GM21360 (cell line): ENCODE measurements around the gene ACTRT2.

Experiments used
- ATAC-seq: cut with Tn5 transposase; IDR thresholded peaks from one replicate; pipeline ENCODE4 v1.9.1; 2021; ENCODE audit warnings: mild to moderate bottlenecking, moderate library complexity; ENCODE audit not compliant: unreplicated experiment

ACTRT2 gene

DNA sequence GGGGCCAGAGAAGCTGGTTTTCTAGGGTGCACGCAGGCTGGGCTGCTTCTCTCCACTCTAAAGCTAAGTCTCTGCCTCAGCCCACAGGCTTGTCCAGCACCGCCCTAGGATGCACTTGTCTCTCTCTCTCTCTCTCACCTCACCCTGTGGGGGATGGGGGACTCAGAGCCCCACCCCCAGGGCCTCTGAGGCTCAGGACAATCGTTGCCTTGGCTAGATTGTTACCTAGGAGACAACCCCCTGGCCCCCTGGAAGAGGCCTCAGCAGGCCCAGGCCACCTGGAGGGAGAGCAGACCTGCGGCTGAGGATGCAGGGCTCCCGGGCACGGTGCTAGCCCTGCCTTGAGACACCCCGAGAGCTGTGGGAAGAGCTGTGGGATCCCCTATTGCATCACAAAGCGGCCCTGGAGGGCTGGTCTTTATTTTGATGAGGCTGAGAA is at the start of gene ACTRT2:
TSS of gene ACTRT2 (plus strand) at position 235 of the 439 bp plus-strand sequence. CDS start 220 bp downstream, outside the sequence.
- no peak for ATAC-seq

DNA sequence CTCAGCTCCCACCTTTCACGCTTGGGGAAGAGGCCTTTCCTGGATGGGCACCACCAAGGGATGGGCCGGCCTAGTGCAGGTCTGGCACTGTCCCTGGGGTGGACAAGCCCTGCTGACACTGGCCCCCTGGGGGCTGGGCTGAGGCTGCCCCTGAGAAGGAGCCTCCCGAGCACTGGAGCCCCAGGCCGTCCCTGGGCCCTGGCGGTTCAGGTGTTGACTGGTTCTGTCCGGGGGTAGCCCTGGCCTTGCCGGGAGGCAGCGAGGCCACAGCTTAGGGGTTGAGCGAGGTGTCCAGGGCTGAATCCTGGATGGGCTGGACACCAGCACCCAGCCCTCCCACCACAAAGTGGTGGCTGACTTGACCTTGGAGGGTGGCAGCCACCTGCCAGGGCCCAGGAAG is 49.7 kb upstream of the ACTRT2 start:
- no peak for ATAC-seq

DNA sequence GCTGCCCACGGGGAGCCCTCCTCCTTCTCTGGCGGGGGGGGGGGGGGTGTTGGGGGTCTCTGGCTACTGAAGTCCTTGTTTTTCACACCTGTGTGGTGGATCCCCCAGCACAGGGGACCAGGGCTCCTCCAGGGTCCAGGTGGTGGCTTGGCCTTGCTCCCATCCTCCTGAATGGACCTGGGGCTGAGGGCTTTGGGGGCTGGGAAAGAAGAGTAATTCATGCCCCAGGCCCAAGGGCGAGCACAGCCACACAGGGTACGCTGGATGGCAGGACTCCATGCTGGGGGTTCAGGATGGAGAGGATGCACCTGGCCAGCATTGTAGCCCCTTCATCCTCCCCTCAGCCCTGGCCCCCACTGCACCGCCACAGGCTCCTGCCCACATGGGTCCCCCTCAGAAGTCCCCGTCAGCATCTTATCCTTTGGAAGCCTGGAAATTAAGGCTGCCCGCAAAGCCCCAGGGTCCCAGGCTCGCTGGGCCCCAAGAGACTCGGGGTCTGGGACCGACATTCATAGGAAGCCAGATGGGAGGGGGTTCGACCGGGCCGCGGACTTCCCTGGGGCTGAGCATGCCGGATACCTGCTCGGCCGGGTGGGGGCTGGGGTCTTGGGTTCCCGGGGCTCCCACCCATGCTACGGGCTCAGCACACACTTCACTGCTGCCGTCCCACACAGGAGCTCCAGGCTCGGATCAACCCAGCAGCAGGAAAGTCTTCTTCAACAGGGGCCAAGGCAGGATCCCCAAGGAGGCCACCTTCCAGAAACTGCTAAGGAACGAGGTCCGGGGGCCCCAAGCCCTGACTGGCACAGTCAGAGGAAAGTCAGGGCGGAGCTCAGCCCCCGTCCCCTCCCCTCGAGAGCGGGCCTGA is 49.0 kb upstream of the ACTRT2 start:
- ATAC-seq: no peak

DNA sequence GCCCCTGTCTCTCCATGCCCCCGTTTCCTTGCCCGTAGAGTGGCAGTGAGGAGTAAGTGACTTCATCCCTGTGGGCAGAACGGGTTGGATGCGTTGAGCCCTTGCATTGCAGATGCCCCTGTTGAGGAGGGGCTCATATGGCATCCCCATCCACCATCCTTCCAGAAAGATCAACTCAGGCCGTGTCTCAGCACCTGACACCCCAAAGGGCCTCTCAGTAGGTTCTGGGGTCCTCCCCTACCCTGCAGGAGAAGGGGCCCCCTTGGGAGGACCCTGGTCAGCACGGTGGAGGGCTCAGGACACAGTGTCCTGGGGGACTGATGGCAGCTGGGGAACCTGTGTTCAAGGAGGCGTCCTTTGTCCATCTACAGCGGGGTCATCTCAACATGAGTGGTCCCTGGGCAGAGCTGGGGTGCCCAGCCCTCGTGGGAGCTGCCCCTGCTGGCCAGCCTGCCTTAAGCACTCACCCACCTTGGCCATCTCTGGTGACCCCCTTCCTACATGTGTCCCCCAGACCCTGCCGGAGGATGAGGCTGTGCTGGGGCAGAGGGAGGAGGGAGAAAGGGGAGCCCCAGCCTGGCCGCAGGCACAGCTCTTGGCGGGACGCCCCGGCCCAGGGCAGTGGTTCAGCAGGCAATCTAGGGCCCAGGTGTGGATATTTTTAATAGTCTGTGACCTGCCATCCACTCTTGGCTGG is 48.2 kb upstream of the ACTRT2 start:
- ATAC-seq: no peak

DNA sequence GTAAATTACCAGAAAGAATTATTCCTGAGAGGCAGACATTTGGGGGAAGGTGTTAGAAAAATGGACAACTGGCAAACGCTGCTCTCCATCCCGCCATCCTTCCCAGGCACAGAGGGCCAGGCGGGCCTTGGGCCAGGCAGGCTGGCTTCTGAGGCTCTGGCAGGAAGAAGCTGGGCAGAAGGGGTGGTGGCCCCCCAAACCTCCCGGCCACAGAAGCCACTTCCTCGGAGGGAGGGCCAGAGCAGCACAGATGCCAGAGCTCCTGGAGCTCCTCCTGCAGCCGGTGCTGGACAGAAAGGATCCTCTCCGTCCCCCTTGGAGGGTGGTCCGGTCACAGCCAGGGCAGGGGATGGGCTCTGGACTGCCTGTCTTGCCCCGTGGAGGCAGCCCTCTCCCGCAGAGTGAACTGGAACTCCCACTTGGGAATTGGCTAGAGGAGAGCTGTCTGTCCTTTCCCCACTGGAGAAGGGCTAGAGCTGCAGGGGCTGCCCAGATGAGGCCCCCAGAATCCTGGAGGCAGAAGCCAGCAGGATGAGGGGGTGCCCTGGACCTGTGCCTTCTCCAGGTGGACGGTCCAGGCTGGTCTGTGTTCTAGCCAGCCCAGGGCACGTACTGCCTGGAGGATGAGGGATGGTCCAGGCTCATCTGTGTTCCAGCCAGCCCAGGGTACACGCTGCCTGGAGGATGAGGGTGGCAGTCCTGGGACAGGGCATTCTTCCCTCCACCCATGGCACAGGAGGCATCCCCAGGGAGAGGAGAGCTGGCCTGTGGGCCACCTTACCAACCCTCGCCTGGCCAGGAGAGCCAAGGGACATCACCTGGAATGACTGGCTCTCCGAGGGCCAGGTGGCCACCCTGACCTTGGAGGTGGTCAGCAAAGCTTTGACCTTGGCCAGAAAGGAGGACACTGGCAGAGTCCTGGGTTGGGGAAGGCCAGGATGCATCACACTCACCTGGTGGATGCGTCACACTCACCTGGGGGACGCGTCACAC is 47.4 kb upstream of the ACTRT2 start:
- ATAC-seq: no peak

DNA sequence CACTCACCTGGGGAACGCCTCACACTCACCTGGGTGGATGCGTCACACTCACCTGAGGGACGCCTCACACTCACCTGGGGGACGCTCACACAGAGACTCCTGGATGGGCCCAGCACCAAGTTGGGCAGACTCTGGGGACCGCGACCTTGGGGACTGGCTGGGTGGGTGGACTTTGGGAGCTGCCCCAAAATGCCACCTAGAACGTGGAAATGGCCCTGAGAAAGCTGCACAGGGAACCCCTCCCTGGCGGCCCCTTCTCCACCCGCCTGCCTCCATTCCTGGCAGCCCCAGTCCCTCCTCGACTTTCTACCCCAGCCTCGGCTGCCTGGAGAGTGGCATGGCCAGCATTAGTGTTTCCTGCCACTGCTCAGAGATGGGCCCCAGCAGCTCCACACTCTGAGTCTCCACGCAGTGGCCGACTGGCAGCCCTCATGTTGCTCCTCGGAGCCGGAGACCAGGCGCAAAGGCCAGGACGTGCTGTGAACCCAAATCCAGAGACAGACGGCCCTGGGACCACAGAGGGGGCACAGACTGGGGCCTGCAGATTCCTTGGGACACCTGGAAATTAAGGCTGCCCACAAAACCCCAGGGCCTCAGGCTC is 46.5 kb upstream of the ACTRT2 start:
- ATAC-seq: no peak

DNA sequence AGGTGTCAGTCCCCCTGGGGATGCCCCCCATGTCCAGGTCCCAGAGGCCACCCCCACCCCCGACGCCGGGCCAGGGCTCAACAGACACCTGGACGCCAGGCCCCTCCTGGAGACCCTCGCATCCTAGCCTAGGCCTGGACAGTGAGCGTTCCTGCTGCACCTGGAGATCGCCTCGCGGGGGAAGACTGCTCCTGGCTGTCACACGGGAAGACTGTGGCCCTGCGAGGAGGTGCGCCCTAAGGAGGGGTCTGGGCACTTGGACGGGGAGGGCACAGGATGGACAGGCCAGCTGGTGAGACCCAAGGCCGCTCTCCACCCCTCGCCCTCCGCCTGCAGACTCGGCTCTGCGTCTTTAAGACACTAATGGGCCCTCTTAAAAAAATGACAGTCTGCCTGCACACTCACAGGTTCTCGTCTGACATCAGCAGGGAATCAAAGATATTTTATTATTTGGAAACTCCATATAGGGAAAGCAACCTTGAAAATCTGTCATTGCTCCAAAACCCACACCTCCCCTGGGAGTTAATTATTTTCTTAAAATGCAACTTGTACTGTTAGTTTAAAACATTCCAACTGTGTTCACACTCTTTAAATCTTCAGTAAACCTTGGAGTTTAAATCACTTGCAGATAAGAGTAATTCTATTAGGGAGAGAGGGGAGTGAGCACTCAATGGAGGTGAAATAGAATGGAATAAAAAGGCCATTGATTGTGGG is 45.6 kb upstream of the ACTRT2 start:
- no peak for ATAC-seq

DNA sequence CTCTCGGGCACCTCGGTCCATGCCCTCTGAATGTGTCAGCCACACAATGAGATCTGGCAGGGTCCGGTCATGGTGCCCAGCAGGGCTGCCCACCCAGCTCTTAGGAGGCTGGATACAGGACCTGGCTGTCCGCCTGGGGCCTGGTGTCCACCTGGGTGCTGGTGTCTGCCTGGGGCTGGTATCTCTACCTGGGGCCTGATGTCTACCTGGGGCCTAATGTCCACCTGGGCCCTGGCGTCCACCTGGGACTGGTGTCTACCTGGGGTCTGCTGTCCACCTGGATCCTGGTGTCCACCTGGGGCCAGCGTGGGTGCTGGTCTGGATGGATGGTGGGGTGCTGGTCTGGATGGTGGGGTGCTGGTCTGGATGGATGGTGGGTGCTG is 45.1 kb upstream of the ACTRT2 start:
- no peak for ATAC-seq

DNA sequence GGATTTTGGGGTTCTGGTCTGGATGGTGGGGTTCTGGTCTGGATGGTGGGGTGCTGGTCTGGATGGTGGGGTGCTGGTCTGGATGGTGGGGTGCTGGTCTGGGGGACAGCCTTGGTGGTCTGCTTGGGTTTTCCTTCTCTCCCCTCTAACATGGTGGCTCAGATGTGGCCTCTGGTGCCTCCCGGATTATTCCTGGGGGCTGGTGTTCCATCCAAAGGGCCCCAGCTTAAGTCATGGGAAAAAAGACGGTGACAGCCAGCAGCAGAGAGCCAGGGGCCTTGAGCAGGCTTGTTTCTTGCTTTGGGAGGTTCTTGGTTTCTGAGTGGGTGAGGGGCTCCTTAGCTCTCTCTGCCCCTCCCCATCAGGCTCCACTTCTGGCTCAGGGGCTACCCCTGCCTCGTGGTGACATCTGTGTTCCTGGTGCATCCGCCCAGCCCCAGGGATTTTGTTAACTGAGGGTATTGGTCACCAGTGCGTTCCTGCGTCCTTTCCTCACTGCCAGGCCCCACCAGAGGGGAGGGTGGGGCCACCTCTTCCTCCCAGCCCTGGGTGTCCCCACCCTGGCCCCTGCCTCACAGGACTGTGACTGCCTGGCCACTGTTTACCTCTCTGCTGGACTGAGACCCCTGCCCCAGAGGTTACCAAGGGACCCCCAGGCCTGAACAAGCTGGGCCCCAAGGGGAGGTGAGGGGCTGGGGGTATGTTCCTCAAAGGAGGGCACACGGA is 43.2 kb upstream of the ACTRT2 start:
- no peak for ATAC-seq

DNA sequence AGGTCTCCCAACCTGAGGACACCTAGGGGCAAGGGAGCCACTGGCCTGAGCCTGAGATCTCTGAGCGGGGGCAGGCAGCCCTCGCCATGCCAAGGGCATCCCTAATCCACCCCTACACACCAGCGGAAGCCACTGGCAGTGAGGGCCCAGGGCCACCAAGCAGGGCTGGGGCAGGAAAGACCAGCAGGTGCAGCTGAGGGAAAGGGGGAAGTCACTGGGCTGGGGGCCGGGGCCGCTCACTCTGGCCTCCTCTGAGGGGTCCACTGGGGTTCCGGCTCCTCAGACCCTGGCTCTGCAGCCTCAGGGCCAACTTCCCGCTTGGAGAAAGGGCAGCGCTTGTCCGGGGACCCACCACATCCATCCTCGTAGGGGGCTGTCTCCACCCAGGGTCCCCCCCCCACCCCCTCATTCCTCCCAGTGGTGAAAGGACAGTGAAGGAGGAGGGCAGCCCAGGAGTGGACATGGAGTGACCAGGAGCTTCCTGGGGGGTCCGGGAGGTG is 42.5 kb upstream of the ACTRT2 start:
- ATAC-seq: no peak

DNA sequence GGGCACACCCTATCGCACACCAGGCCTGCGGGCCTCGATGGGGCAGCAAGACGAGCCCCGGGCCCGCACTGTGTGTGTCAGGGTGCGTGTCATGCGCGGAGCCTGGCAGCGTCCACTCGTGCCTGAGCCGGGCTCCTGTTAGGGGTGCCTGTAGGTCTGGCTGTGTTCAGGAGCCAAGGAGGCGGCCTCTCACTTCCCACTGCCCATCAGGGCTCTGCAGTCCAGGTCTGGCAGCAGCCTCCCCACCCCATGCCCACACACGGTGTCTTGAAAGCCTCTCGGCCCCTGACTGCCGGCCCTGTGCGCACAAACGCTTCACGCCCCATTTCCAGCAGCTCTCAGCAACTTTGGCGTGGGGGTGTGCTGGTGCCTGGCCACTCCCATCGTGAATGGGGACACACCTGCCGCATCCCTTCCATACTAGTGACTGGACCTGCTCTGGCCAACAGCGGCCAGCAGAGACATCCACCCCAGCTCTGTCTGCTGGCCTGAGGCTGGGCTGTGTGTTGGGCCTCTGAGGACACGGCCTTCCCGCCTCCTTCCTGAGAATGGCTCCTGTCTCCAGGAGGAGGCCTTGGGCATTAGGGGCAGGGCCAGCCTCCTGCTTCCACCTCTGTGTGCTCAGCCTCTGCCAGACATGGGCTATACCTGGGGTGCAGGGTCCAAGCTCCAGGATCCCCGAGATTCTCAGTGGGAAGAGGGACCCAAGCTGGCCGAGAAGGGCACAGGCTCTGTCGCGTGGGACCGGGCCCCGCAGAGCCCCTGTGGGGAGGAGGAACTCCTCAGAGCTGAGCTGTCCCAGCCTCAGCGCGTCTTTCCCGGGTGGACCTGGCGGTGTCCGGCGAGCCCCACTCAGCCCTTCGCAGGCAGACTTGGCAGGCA is 41.8 kb upstream of the ACTRT2 start:
- ATAC-seq: no peak

DNA sequence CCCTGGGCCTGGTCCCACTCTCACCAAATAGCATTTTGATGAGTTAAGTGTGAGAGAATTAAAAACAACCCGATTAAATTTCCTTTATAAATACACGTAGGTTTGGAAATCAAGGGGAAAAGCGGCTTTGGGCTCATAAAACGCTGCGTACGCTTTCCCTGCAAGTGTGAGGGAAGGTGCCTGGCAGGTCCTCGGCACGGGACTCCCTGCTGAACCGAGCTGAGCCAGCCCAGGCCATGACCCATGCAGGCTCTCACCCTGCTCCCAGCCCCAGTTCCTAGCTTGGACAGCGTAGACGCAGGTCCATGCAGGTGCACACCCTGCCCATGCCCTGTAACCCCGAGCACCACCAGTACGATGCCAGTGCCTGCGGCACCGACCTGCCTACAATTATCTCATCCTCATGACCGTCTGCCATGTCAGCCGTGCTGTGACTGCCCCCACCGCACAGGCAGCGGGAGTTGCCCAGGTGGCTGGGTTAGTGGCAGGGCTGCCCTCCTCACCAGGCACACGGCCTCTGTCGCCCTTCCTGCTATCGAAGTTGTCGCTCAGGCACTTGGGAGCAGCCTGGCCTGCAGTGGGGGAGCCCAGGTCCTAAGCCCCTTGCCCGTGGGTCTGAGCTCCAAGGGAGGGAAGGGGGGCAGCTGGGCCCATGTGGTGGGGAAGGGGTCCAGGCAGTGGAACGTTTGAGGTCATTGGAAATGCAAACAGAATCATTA is 41.0 kb upstream of the ACTRT2 start:
- no peak for ATAC-seq

DNA sequence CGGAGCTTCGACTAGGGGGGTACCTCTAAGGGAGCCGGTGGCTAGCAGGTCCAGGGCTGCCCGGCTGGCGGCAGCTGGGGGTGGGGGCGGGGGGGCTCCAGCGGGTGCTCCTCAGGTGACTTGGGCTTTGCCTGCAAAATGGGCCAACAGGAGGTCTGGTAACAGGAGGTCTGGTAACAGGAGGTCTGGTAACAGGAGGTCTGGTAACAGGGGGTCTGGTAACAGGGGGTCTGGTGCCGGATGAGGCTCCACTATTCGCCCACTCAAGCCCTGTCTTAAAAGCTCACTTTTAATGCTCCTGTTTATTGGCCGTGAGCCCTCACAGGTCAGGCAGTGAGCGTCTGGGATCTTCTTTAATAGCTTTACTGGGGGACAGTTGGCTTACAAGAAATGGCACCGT is 40.4 kb upstream of the ACTRT2 start:
- no peak for ATAC-seq

DNA sequence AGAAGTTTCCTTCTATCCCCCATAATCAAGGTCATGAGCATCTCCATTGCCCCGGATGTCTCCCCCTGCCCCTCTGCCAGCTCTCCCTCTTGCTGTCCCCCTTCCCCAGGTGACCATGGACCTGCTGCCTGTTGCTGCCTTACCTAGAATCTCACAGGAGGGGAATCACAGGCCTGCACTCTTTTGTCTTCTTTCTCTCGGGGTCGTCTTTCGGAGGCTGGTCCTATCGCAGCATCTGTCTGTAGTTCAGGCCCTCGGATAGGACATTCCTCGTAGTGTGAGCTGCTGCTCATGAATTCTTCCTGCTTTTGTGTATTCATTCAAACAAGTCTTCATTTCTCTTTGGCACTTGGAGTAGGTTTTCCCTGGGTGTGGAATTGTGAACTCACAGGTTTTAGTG is 39.9 kb upstream of the ACTRT2 start:
- ATAC-seq: no peak

DNA sequence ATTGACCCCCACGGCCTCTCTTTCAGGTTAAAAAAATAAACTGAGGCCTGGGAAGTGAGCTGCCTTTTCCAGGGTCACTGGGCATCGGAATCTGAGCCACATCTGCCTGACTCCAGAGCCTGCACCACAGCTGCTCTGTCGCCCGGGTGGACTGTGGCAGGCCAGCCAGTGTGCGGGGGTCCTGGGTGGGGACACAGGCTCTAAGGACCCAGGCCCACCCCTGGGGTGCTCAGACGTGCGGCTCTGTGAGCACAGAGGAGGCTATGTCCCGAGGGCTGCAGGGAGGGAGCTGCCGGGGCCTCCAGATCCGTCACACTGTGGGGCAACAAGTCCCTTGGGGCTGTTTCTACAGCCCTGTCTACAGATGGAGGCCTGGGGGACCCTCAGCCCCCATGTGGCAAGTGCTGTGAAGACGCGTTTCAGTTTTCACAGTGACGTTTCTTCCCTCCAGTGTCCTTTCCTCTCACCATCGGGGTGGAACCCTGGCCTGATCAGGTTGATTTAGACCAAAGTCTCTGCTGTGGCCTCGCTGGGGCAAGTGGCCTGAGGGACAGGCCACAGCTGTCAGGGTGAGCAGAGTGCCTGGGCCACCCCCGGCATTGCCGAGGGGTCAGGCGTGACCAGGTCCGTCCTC is 39.2 kb upstream of the ACTRT2 start:
- ATAC-seq: no peak

DNA sequence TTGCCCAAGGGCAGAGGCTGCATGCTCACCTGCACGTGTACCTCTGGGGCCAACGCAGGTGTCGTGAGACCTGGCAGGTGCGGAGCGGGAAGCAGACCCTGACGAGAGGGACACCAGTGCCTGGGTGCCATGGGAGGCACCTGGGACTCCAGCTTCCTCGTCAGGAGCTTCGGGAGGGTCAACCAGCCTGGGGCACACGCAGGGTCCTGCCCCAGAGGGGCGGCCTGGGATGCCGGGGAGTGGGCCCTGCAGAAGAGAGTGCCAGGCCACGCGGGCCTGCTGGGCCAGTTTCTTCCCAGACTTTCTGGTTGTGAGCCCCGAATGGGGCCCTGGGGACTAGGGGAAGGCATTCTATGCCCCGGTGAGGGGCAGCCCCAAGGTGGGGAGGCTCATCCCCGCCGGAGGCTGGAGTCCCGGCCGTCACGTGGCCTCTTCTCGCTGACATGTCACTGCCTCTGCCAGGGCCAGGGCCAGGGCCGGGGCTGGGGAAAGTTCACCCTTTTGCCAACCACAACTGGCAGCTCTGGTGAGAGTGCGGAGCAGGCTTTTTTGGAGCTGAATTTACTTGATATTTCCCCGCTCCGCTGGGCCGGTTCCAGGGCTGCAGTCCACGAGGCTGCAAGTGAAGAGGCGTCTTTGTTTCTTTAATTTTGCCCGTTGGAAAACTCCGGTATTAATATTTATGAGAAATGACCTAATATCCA is 38.5 kb upstream of the ACTRT2 start:
- ATAC-seq: no peak

DNA sequence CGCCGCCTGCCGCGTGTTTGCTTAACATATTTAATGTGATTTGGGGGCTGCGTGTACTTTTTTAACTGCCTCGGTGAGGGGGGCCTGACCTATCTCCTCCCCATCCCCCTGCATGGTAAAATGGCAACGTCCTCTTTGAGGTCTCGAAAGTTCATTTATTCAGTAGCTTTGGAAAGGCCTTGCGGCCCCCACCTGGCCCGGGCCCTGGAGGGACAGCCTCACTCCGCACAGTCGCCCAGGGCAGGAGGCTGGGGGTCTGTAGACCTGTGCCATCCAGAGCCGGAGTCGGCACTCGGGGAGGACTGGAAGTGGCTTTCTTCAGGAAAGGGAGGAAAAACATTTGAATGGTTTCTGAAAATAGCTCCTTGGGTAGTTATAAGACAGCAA is 38.0 kb upstream of the ACTRT2 start:
- ATAC-seq: no peak
